Smooth muscle cell of the coronary artery (primary cell): ENCODE measurements around the gene ADSL. TPM values are rescaled to one million over a fixed set of nuclear protein-coding genes. Genes with fewer than 3 reads are reported as not detected.

Experiments
- total RNA-seq: library from RNA; depleted of rRNA; stranded (reverse); fragments of >200 nt; gene quantifications from 2 replicates; pipeline ENCODE4 v1.2.3, GENCODE V29; 2014; ENCODE audit warnings: low replicate concordance

ADSL gene
- 81.8 and 123 TPM in 2 replicates for total RNA-seq

GRCh38 chr22:40346185-40347118, at the start of gene ADSL:
TSS of gene ADSL (plus strand) at chr22:40346500. CDS start at chr22:40346559, 59 bp downstream.

Other genes starting within 250 kb of the ADSL start
- gene TNRC6B, start 168.6 kb upstream of the ADSL start, total RNA-seq, result 10.1 and 12.2 TPM in 2 replicates
- gene SGSM3, start 24.1 kb downstream of the ADSL start, total RNA-seq, result 43.9 and 53.4 TPM in 2 replicates